ENCODE data around the gene DAB1.

DNA sequence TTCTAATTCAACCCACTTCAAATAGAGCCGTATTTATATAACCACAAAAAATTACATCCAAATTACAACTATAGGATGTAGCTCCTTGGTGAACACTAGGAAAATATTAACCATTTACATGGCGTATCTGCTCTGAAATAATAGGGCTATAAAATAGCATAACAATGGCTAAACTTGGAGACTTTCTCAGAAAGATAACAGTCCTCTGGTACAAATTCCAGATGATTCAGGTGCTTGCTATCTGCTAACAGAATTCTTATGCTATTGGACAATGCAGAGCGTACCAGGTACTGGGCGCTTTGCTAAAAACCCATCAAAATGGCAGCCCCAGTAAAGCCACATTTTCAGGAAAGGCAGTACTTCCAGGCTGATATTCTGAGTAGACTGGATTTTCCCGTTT lies 248.4 kb downstream of the DAB1 start:
- TF ChIP-seq SETDB1 (IDR thresholded peaks at IDR 0.05; ENCODE audit: insufficient read length, low read length): no peak
- TF ChIP-seq, protein P1, sequence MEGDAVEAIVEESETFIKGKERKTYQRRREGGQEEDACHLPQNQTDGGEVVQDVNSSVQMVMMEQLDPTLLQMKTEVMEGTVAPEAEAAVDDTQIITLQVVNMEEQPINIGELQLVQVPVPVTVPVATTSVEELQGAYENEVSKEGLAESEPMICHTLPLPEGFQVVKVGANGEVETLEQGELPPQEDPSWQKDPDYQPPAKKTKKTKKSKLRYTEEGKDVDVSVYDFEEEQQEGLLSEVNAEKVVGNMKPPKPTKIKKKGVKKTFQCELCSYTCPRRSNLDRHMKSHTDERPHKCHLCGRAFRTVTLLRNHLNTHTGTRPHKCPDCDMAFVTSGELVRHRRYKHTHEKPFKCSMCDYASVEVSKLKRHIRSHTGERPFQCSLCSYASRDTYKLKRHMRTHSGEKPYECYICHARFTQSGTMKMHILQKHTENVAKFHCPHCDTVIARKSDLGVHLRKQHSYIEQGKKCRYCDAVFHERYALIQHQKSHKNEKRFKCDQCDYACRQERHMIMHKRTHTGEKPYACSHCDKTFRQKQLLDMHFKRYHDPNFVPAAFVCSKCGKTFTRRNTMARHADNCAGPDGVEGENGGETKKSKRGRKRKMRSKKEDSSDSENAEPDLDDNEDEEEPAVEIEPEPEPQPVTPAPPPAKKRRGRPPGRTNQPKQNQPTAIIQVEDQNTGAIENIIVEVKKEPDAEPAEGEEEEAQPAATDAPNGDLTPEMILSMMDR (tag by site-specific recombination; IDR thresholded peaks at IDR 0.05): no peak
- TF ChIP-seq ZNF133 (tag by site-specific recombination; IDR thresholded peaks at IDR 0.05): no peak
- TF ChIP-seq ZIC2 (tag by site-specific recombination; IDR thresholded peaks at IDR 0.05): no peak
- TF ChIP-seq, protein P2, sequence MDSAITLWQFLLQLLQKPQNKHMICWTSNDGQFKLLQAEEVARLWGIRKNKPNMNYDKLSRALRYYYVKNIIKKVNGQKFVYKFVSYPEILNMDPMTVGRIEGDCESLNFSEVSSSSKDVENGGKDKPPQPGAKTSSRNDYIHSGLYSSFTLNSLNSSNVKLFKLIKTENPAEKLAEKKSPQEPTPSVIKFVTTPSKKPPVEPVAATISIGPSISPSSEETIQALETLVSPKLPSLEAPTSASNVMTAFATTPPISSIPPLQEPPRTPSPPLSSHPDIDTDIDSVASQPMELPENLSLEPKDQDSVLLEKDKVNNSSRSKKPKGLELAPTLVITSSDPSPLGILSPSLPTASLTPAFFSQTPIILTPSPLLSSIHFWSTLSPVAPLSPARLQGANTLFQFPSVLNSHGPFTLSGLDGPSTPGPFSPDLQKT (IDR thresholded peaks at IDR 0.05; ENCODE audit: borderline replicate concordance, low read depth, low read length): no peak
- TF ChIP-seq ZNF274 (IDR thresholded peaks at IDR 0.05; ENCODE audit: low read length): no peak
- no peak for TF ChIP-seq ZNF274 (tag by site-specific recombination; IDR thresholded peaks at IDR 0.05; ENCODE audit: borderline replicate concordance)
- no peak for TF ChIP-seq ZBTB21 (tag by site-specific recombination; IDR thresholded peaks at IDR 0.05)
- TF ChIP-seq ZNF138 (tag by site-specific recombination; IDR thresholded peaks at IDR 0.05; ENCODE audit: borderline replicate concordance): no peak
- no peak for TF ChIP-seq ZNF530 (tag by site-specific recombination; IDR thresholded peaks at IDR 0.05; ENCODE audit: low read depth)
- TF ChIP-seq, protein P3, sequence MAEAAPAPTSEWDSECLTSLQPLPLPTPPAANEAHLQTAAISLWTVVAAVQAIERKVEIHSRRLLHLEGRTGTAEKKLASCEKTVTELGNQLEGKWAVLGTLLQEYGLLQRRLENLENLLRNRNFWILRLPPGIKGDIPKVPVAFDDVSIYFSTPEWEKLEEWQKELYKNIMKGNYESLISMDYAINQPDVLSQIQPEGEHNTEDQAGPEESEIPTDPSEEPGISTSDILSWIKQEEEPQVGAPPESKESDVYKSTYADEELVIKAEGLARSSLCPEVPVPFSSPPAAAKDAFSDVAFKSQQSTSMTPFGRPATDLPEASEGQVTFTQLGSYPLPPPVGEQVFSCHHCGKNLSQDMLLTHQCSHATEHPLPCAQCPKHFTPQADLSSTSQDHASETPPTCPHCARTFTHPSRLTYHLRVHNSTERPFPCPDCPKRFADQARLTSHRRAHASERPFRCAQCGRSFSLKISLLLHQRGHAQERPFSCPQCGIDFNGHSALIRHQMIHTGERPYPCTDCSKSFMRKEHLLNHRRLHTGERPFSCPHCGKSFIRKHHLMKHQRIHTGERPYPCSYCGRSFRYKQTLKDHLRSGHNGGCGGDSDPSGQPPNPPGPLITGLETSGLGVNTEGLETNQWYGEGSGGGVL (tag by site-specific recombination; IDR thresholded peaks at IDR 0.05): no peak
- TF ChIP-seq, protein P4, sequence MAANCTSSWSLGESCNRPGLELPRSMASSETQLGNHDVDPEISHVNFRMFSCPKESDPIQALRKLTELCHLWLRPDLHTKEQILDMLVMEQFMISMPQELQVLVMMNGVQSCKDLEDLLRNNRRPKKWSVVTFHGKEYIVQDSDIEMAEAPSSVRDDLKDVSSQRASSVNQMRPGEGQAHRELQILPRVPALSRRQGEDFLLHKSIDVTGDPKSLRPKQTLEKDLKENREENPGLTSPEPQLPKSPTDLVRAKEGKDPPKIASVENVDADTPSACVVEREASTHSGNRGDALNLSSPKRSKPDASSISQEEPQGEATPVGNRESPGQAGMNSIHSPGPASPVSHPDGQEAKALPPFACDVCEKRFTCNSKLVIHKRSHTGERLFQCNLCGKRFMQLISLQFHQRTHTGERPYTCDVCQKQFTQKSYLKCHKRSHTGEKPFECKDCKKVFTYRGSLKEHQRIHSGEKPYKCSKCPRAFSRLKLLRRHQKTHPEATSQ (tag by site-specific recombination; IDR thresholded peaks at IDR 0.05): no peak
- no peak for TF ChIP-seq SP2 (tag by site-specific recombination; IDR thresholded peaks at IDR 0.05)
- TF ChIP-seq, protein P5, sequence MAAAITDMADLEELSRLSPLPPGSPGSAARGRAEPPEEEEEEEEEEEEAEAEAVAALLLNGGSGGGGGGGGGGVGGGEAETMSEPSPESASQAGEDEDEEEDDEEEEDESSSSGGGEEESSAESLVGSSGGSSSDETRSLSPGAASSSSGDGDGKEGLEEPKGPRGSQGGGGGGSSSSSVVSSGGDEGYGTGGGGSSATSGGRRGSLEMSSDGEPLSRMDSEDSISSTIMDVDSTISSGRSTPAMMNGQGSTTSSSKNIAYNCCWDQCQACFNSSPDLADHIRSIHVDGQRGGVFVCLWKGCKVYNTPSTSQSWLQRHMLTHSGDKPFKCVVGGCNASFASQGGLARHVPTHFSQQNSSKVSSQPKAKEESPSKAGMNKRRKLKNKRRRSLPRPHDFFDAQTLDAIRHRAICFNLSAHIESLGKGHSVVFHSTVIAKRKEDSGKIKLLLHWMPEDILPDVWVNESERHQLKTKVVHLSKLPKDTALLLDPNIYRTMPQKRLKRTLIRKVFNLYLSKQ (tag by site-specific recombination; IDR thresholded peaks at IDR 0.05; ENCODE audit: borderline replicate concordance): no peak
